Measurements from ENCODE around the gene RAB31.

GRCh38 chr18:9732031-9732430 is 23.9 kb downstream of the RAB31 start:
- TF ChIP-seq CTCF (IDR thresholded peaks at IDR 0.05) = no peak
- no peak for TF ChIP-seq POLR2A (IDR thresholded peaks at IDR 0.05)
- no peak for TF ChIP-seq POLR2AphosphoS5 (IDR thresholded peaks at IDR 0.05; ENCODE audit: insufficient read depth in 1 of 2, low read depth in 1 of 2)
